Nephron (organoid): ENCODE results near the gene TMEM26.
A peak's percentile ranks its signal among the peaks of the same experiment; 100 is the strongest.

Source experiments
- H3K27ac Mint-ChIP-seq, 3 experiments: 2 replicates each; pipeline ENCODE4 v1.8.0; 2020; ENCODE audit warnings: mixed read lengths in 3 of 3, mild to moderate bottlenecking in 2 of 3, moderate library complexity in 1 of 3
- H3K27me3 Mint-ChIP-seq: 2 replicates; pipeline ENCODE4 v1.8.0; 2021; ENCODE audit warnings: low read depth, mild to moderate bottlenecking, moderate library complexity, mixed read lengths
- H3K36me3 Mint-ChIP-seq: 2 replicates; pipeline ENCODE4 v1.8.0; 2020; ENCODE audit warnings: low read depth, mixed read lengths
- H3K4me1 Mint-ChIP-seq: 2 replicates; pipeline ENCODE4 v1.8.0; 2020; ENCODE audit warnings: mixed read lengths
- H3K4me3 Mint-ChIP-seq, 3 experiments: 2 replicates each; pipeline ENCODE4 v1.8.0; 2020; ENCODE audit warnings: mild to moderate bottlenecking in 3 of 3, mixed read lengths in 3 of 3, moderate library complexity in 2 of 3
- H3K9me3 Mint-ChIP-seq: 2 replicates; pipeline ENCODE4 v1.8.0; 2020; ENCODE audit warnings: mixed read lengths
- TF ChIP-seq, protein P1 (sequence below), 3 experiments: fragments of 200-600 bp; sonication (generic); IDR thresholded peaks; one replicate each; pipeline ENCODE4 v1.5.0; 2021; ENCODE audit warnings: antibody characterized with exemption in 3 of 3; ENCODE audit not compliant: unreplicated experiment in 3 of 3

Gene TMEM26

DNA sequence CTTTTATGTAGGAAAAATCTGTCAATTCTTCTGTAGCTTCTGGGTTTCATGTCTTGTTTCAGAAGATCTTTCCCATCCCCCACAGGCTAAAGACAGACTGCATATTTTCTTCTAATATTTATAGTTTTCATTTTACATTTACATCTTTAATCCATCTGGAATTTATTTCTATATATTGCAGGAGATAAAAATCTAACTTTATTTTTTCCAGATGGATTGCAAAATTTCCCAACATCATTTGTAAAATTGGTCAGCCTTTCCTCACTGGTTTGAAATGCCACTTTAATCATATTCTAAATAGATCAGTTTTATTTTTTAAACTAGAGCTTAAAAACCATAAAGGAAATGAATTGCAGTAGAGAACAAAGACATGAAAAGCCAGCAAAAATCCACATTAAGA, 46.9 kb downstream of the TMEM26 start:
- peaks cover 31% of the 10 kb centered on the region for H3K4me1 Mint-ChIP-seq
- H3K36me3 Mint-ChIP-seq: peaks cover 17% of the 10 kb centered on the region
- peak overlapping the region; percentile 64 to 87 (median 78) for H3K27ac Mint-ChIP-seq
- no peak overlapping the region for H3K4me3 Mint-ChIP-seq
- H3K9me3 Mint-ChIP-seq: no peaks in the 10 kb centered on the region
- H3K27me3 Mint-ChIP-seq: no peaks in the 10 kb centered on the region
- TF ChIP-seq, protein P1, sequence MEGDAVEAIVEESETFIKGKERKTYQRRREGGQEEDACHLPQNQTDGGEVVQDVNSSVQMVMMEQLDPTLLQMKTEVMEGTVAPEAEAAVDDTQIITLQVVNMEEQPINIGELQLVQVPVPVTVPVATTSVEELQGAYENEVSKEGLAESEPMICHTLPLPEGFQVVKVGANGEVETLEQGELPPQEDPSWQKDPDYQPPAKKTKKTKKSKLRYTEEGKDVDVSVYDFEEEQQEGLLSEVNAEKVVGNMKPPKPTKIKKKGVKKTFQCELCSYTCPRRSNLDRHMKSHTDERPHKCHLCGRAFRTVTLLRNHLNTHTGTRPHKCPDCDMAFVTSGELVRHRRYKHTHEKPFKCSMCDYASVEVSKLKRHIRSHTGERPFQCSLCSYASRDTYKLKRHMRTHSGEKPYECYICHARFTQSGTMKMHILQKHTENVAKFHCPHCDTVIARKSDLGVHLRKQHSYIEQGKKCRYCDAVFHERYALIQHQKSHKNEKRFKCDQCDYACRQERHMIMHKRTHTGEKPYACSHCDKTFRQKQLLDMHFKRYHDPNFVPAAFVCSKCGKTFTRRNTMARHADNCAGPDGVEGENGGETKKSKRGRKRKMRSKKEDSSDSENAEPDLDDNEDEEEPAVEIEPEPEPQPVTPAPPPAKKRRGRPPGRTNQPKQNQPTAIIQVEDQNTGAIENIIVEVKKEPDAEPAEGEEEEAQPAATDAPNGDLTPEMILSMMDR (IDR thresholded peaks at IDR 0.05; ENCODE audit: unreplicated experiment in 3 of 3): no peak

DNA sequence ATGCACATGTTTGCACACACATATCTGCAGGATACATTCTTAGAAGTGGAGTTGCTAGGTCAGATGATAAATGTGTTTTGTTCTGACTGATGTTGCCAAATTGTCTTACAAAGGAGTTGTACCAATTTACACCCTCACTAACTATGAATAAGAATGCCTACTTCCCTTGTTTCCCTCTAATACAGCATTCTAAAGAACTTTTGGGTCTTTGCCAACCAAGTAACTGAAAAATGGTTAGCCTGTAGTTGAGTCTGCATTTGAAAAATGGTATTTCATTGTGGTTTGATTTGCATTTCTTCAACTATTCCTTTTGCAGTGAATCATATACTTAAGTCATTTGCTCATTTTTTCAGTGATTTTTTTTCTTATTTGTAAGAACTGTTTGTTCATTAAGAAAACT, 48.4 kb downstream of the TMEM26 start:
- TF ChIP-seq, protein P1 (IDR thresholded peaks at IDR 0.05; ENCODE audit: unreplicated experiment in 3 of 3): no peak
- Mint-ChIP-seq H3K27ac (no peak overlapping the region), H3K36me3 (peaks cover 4% of the 10 kb centered on the region), H3K4me1 (peaks cover 35% of the 10 kb centered on the region), H3K9me3 (no peaks in the 10 kb centered on the region), H3K27me3 (no peaks in the 10 kb centered on the region), H3K4me3 (no peak overlapping the region)

DNA sequence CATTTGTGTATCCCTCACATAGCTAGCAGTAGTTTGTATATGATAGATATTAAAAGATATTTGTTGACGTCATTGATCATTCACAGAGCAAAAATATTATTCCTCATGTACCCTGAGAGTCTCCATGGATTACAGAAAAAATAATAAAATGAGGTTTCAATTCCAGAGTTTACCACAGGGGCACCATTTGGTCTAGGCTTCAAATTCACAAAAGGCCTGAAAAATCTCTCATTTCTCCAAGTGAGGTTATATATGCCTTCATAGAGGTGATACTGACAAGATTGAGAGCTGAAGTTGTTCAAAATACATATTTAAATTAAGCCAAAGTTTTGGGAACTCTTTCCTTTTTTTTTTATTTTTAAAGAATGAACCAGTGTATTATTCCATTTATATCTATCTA, 52.7 kb downstream of the TMEM26 start:
- Mint-ChIP-seq H3K36me3 (no peaks in the 10 kb centered on the region), H3K4me1 (peaks cover 21% of the 10 kb centered on the region), H3K27ac (peak overlapping the region in 2 of 3 experiments; percentile 73 to 91), H3K27me3 (no peaks in the 10 kb centered on the region), H3K4me3 (no peak overlapping the region), H3K9me3 (no peaks in the 10 kb centered on the region)
- TF ChIP-seq, protein P1 (IDR thresholded peaks at IDR 0.05; ENCODE audit: unreplicated experiment in 3 of 3): no peak

DNA sequence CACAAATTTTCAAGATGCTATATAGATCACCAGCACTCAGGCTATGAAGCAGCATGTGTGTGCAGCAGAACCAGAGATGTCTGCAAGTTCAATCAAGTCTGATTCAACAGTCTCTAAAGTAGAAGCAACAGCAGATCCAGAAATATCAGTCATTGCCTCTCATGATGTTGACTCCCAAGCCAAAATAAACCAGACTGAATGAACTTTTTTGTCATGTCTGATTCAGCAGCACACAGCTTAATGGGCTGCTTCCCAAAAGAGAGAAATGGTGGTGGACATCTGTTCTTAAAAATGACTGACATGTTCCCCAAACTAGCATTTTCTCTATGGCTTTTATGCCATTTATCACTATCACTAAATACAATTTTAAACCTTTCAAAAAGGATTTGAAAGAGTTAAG, 53.8 kb downstream of the TMEM26 start:
- Mint-ChIP-seq H3K36me3 (no peaks in the 10 kb centered on the region), H3K4me1 (peaks cover 24% of the 10 kb centered on the region), H3K27me3 (no peaks in the 10 kb centered on the region), H3K27ac (peak overlapping the region; percentile 72 to 91 (median 73)), H3K9me3 (no peaks in the 10 kb centered on the region), H3K4me3 (no peak overlapping the region)
- TF ChIP-seq, protein P1 (IDR thresholded peaks at IDR 0.05; ENCODE audit: unreplicated experiment in 3 of 3): no peak

DNA sequence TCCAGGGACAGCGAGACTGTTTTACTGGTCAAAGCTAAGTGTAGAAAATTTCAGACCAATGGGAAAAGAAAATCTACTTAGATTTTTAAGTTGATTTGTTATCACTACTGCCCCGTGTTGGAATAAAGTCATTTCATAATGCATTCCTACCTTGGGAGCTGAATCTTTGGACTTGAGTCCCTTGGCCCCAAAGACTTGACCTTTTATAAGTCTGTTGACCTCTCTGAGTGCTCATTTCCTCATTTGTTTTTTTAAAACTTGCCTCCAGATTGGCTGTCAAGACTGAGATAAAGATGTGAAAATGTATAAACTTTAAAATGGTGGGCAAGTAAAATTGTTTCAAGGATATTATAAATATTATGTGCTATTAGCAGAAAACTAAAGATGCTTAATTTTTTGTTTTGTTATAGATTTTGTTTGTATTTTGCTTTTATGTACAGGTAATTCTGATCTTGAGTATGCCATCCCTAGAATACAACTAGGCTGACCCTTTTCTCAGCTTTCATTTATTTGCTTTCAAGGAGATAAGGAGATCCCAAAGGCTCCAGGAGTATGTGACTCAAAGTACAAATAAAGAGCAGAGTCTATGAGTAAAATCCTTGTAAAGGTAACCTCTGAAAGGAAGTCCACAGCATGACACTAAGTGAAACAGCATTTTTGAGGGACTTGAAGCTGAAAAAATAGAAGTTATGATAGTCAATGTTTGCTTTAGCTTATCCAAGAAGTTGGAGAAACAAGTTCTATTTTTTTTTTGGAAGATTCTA, 54.6 kb downstream of the TMEM26 start:
- Mint-ChIP-seq H3K27ac (peak overlapping the region; percentile 72 to 91 (median 73)), H3K4me1 (peaks cover 24% of the 10 kb centered on the region), H3K9me3 (no peaks in the 10 kb centered on the region), H3K36me3 (no peaks in the 10 kb centered on the region), H3K27me3 (no peaks in the 10 kb centered on the region), H3K4me3 (no peak overlapping the region)
- TF ChIP-seq, protein P1 (IDR thresholded peaks at IDR 0.05; ENCODE audit: unreplicated experiment in 3 of 3): no peak
